Neuronal stem cell (in vitro differentiated cells): Measurements from ENCODE around the gene FKBP4.
A peak's percentile ranks its signal among the peaks of the same experiment; 100 is the strongest.

ENCODE experiments used
- DNase-seq: peaks from one replicate; pipeline ENCODE4 v3.0.0-alpha.2; 2013; ENCODE audit warnings: low spot score
- H2AFZ ChIP-seq: one replicate; pipeline ENCODE4 v1.6.1; 2013; ENCODE audit warnings: mild to moderate bottlenecking, low read length, inconsistent platforms
- H2AK5ac ChIP-seq: 2 replicates; pipeline ENCODE4 v1.6.1; 2013; ENCODE audit warnings: low read depth, mild to moderate bottlenecking, inconsistent platforms, low read length, moderate library complexity, mixed read lengths
- H2BK120ac ChIP-seq: 2 replicates; pipeline ENCODE4 v1.6.1; 2013; ENCODE audit warnings: low read depth, mild to moderate bottlenecking, inconsistent platforms, low read length, moderate library complexity, mixed read lengths
- H2BK12ac ChIP-seq: one replicate; pipeline ENCODE4 v1.6.1; 2013; ENCODE audit warnings: low read length, inconsistent platforms
- H2BK15ac ChIP-seq: 2 replicates; pipeline ENCODE4 v1.6.1; 2013; ENCODE audit warnings: mild to moderate bottlenecking, low read length, inconsistent platforms, mixed read lengths
- H2BK5ac ChIP-seq: one replicate; pipeline ENCODE4 v1.6.1; 2013; ENCODE audit warnings: inconsistent platforms, mild to moderate bottlenecking, low read length, moderate library complexity
- H3K14ac ChIP-seq: one replicate; pipeline ENCODE4 v1.6.1; 2013; ENCODE audit warnings: low read length, inconsistent platforms
- H3K18ac ChIP-seq: 2 replicates; pipeline ENCODE4 v1.6.1; 2013; ENCODE audit warnings: low read length, inconsistent platforms
- H3K23ac ChIP-seq: 2 replicates; pipeline ENCODE4 v1.6.1; 2013; ENCODE audit warnings: low read depth, mild to moderate bottlenecking, mixed read lengths, low read length, inconsistent platforms; ENCODE audit not compliant: poor library complexity
- H3K27ac ChIP-seq: replicated peaks from 3 replicates; pipeline ENCODE4 v1.5.1; 2013; ENCODE audit warnings: low read length, inconsistent platforms
- H3K27me3 ChIP-seq, 3 experiments: 2 replicates each; pipeline ENCODE4 v1.6.1; 2013; ENCODE audit warnings: low read length in 3 of 3, mild to moderate bottlenecking in 2 of 3, inconsistent platforms in 1 of 3, low read depth in 1 of 3, mixed read lengths in 1 of 3, moderate library complexity in 1 of 3; ENCODE audit not compliant: control insufficient read depth in 3 of 3, insufficient read depth in 3 of 3
- H3K36me3 ChIP-seq, 2 donors: replicated peaks in 1 of 2; 2 replicates each; pipeline ENCODE4 v1.6.1; 2013; ENCODE audit warnings: low read length in 2 of 2; ENCODE audit not compliant: control insufficient read depth in 2 of 2, insufficient read depth in 2 of 2
- H3K4ac ChIP-seq: 2 replicates; pipeline ENCODE4 v1.6.1; 2013; ENCODE audit warnings: inconsistent platforms, mild to moderate bottlenecking, low read length, moderate library complexity
- H3K4me1 ChIP-seq, 2 donors: 1 replicate in 1 of 2; 2 replicates in 1 of 2; pipeline ENCODE4 v1.6.1; 2013; ENCODE audit warnings: low read length in 2 of 2, low read depth in 1 of 2; ENCODE audit not compliant: control insufficient read depth in 2 of 2, insufficient read depth in 1 of 2
- H3K4me2 ChIP-seq: one replicate; pipeline ENCODE4 v1.6.1; 2013; ENCODE audit warnings: mild to moderate bottlenecking, low read length, inconsistent platforms; ENCODE audit not compliant: insufficient read depth, poor library complexity, severe bottlenecking
- H3K4me3 ChIP-seq, 2 donors: 2 replicates each; pipeline ENCODE4 v1.5.1; 2013; ENCODE audit warnings: low read length in 2 of 2, mild to moderate bottlenecking in 2 of 2, inconsistent platforms in 1 of 2, moderate library complexity in 1 of 2
- H3K79me1 ChIP-seq: one replicate; pipeline ENCODE4 v1.6.1; 2013; ENCODE audit warnings: low read depth, mild to moderate bottlenecking, inconsistent platforms, low read length, moderate library complexity
- H3K9ac ChIP-seq: one replicate; pipeline ENCODE4 v1.6.1; 2013; ENCODE audit warnings: mild to moderate bottlenecking, low read depth, low read length, inconsistent platforms; ENCODE audit not compliant: poor library complexity
- H3K9me3 ChIP-seq, 2 donors: replicated peaks in 1 of 2; 2 replicates each; pipeline versions ENCODE3 to v1.6.1; 2013; ENCODE audit warnings: low read length in 2 of 2, mild to moderate bottlenecking in 2 of 2, inconsistent platforms in 1 of 2, low read depth in 1 of 2, mixed read lengths in 1 of 2, moderate library complexity in 1 of 2; ENCODE audit not compliant: control insufficient read depth in 2 of 2, insufficient read depth in 1 of 2
- H4K8ac ChIP-seq: one replicate; pipeline ENCODE4 v1.6.1; 2013; ENCODE audit warnings: low read depth, mild to moderate bottlenecking, inconsistent platforms, low read length, moderate library complexity
- H4K91ac ChIP-seq: one replicate; pipeline ENCODE4 v1.6.1; 2013; ENCODE audit warnings: low read length, low read depth, mild to moderate bottlenecking, inconsistent platforms; ENCODE audit not compliant: poor library complexity
- WGBS, 2 donors: extraction: QIAGEN DNeasy Blood & Tissue Kit; methylation state at CpG; one replicate each; pipeline ENCODE4 v1.1.7; 2013; ENCODE audit warnings: missing lambda C conversion rate in 2 of 2, mixed read lengths in 1 of 2; ENCODE audit not compliant: insufficient read length in 2 of 2, insufficient replicate concordance in 1 of 2; ENCODE audit errors: extremely low coverage in 2 of 2; 5-methylcytosine and 5-hydroxymethylcytosine counted together

The FKBP4 gene

DNA sequence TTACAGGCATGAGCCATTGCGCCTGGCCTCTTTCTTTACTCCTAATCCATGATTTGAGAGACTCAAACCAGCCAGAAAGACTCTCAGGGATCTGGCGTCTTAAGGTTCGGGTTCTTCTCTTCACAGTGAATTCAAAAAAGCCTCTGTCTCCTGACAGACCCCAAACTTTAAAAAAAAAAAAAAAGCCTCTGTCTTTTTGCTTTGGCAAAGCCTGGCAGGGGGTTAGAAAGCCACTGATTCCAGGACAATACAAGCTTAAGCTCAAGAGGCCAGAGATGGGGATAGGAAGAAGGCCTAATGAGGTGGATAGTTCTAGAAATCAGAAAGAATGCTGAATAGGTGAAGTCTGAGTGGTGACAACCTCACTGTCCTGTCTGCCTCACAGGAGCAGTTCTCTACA is 31.3 kb downstream of the FKBP4 start:
- H4K8ac ChIP-seq, result no peak overlapping the region
- no peak overlapping the region for H2AK5ac ChIP-seq

DNA sequence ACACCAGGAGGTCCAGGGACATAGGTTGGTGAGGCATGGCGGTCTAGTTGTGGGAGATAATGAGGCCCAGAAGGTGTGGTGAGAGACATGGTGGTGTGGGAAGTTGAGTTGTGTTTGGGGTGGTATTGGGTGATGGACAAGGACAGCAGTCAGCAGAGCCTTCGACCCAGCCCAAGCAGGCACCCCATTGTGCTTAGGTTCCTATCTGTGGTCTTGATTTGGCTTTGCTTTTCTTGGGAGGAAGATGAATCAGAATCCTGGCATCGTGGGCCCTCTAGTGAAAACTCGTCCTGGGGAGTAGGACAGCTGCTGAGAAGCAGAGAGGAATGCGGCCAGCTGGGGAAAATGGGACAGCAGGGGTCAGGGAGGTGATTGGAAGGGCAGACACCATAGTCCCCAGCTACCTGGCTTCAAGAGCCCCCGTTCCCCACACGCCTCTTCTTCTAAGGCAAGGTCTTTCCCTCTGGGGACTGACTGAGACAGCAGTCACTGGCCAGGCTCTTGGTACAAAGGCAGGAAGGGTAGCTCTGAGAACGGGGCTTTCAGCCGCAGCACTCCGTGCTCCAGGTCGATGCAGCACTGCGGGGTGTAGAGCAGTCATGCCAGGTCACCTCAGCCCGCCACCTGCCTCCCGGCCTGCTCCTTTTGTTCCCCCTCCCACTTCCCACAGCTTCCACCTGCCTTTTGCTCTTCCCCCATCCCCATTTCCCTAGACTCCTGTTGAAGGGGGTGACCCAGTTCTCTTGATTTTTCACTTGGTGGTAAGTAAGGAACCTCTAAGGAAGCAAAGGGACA is 32.1 kb downstream of the FKBP4 start:
- Histone ChIP-seq H2BK120ac (no peak overlapping the region), H4K91ac (peak overlapping the region; percentile 67), H3K27ac (peak overlapping the region; percentile 87), H3K4me3 (no peak overlapping the region), H2BK15ac (no peak overlapping the region), H3K79me1 (no peaks in the 10 kb centered on the region), H2AK5ac (peak overlapping the region; percentile 82), H3K9ac (peak overlapping the region; percentile 73), H2BK12ac (no peak overlapping the region), H3K18ac (peak overlapping the region; percentile 36), H3K36me3 (peaks cover 17 to 77% of the 10 kb centered on the region in 2 donors), H3K4me2 (no peak overlapping the region), H2AFZ (no peak overlapping the region), H3K4me1 (peaks cover 24 to 25% of the 10 kb centered on the region in 2 donors), H3K9me3 (no peaks in the 10 kb centered on the region), H3K27me3 (no peaks in the 10 kb centered on the region), H3K23ac (no peak overlapping the region), H3K14ac (no peak overlapping the region), H4K8ac (no peak overlapping the region), H3K4ac (no peak overlapping the region), H2BK5ac (no peak overlapping the region)
- DNase-seq, result no peak
- no CpG with 5 or more reads among the region's 14 CpGs for WGBS, 2 donors

More for the DNA sequence above, 31.3 kb downstream of the FKBP4 start:
- H2BK12ac ChIP-seq, result no peak overlapping the region
- H3K9me3 ChIP-seq, result no peaks in the 10 kb centered on the region
- no peak overlapping the region for H2AFZ ChIP-seq
- H3K4ac ChIP-seq, result no peak overlapping the region
- H3K9ac ChIP-seq, result no peak overlapping the region
- no peak overlapping the region for H3K4me2 ChIP-seq
- WGBS, 2 donors, result no CpG with 5 or more reads among the region's 3 CpGs
- no peak overlapping the region for H3K23ac ChIP-seq
- H3K36me3 ChIP-seq, result peaks cover 24 to 80% of the 10 kb centered on the region in 2 donors
- peaks cover 24 to 25% of the 10 kb centered on the region in 2 donors for H3K4me1 ChIP-seq
- H3K18ac ChIP-seq, result no peak overlapping the region
- H3K4me3 ChIP-seq, result no peak overlapping the region
- no peaks in the 10 kb centered on the region for H3K27me3 ChIP-seq
- H3K14ac ChIP-seq, result no peak overlapping the region
- DNase-seq, result no peak
- H2BK5ac ChIP-seq, result no peak overlapping the region
- no peaks in the 10 kb centered on the region for H3K79me1 ChIP-seq
- H3K27ac ChIP-seq, result peak overlapping the region; percentile 87
- H2BK120ac ChIP-seq, result no peak overlapping the region
- H4K91ac ChIP-seq, result no peak overlapping the region
- no peak overlapping the region for H2BK15ac ChIP-seq

DNA sequence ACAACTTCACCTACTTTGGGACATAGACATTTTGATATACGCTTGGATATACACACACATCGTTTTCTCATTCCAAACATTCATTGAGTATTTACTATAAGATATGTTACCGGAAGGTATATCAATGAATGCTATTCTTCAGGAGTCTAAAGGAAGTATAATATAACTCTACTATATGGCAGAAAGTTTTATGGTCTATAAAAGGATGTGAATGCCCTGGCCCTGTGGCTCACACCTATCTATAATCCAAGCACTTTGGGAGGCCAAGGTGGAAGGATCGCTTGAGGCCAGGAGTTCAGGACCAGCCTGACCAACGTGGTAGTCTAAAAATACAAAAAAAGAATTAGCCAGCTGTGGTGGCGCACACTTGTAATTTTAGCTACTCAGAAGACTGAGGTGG is 34.5 kb downstream of the FKBP4 start:
- no peaks in the 10 kb centered on the region for H3K9me3 ChIP-seq
- no CpG with 5 or more reads among the region's 6 CpGs for WGBS, 2 donors
- no peaks in the 10 kb centered on the region for H3K27me3 ChIP-seq
- no peak overlapping the region for H3K14ac ChIP-seq
- no peak overlapping the region for H4K91ac ChIP-seq
- no peak overlapping the region for H2BK120ac ChIP-seq
- H3K23ac ChIP-seq, result no peak overlapping the region
- no peak overlapping the region for H3K4me3 ChIP-seq
- peaks cover 26 to 33% of the 10 kb centered on the region in 2 donors for H3K4me1 ChIP-seq
- no peak overlapping the region for H4K8ac ChIP-seq
- no peak overlapping the region for H3K9ac ChIP-seq
- no peak for DNase-seq
- no peak overlapping the region for H3K18ac ChIP-seq
- H2BK12ac ChIP-seq, result no peak overlapping the region
- H2AK5ac ChIP-seq, result no peak overlapping the region
- no peak overlapping the region for H2BK15ac ChIP-seq
- no peak overlapping the region for H2BK5ac ChIP-seq
- H3K4ac ChIP-seq, result no peak overlapping the region
- no peak overlapping the region for H3K27ac ChIP-seq
- H2AFZ ChIP-seq, result no peak overlapping the region
- H3K79me1 ChIP-seq, result no peaks in the 10 kb centered on the region
- H3K4me2 ChIP-seq, result no peak overlapping the region
- H3K36me3 ChIP-seq, result peaks cover 5 to 54% of the 10 kb centered on the region in 2 donors

DNA sequence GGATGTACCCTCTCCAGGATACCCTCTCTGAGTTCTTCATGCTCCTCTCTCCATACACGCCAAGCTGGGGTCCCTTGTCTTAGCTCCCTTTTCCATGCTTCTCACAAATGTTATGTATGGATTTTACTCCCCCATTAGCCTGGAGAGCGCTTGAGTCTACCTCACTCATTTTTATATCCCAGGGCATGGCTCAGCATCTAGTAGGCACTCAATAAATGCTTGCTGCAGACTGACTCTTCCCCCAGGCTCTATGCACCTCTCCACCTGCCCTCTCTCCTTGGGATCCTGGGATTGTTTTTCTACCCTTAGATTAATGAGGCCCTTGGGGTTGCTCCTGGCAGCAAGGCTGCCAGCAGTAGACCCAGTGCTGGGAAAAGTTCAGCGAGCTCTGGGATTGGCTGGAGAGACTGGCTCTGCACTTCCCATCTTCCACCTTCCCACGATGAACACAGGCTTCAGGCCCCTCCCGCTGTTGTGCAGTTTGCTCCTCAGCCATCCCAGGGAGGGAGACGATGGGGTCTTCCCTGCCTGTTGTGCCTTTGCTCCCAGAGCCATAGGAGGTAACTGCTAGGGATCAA is 37.9 kb downstream of the FKBP4 start:
- Histone ChIP-seq H3K79me1 (no peaks in the 10 kb centered on the region), H2AK5ac (no peak overlapping the region), H3K23ac (no peak overlapping the region), H2BK12ac (no peak overlapping the region), H3K4me3 (no peak overlapping the region), H2BK5ac (no peak overlapping the region), H2BK120ac (no peak overlapping the region), H3K18ac (no peak overlapping the region), H3K9ac (no peak overlapping the region), H4K91ac (no peak overlapping the region), H2AFZ (no peak overlapping the region), H3K27me3 (no peaks in the 10 kb centered on the region), H4K8ac (no peak overlapping the region), H3K4me2 (no peak overlapping the region), H3K27ac (no peak overlapping the region), H3K4me1 (peaks cover 9 to 19% of the 10 kb centered on the region in 2 donors), H3K9me3 (no peaks in the 10 kb centered on the region), H3K36me3 (peaks cover 1 to 36% of the 10 kb centered on the region in 2 donors), H3K4ac (no peak overlapping the region), H2BK15ac (no peak overlapping the region), H3K14ac (no peak overlapping the region)
- no peak for DNase-seq
- no CpG with 5 or more reads among the region's 6 CpGs for WGBS, 2 donors
